GM12891 (cell line): Measurements from ENCODE around the gene CABLES1.

Source experiments
- PAX5 ChIP-seq: IDR thresholded peaks from 2 replicates; pipeline ENCODE4 v1.6.1; 2011; ENCODE audit warnings: low read length, moderate library complexity, mild to moderate bottlenecking; ENCODE audit not compliant: insufficient read depth, severe bottlenecking
- POLR2A ChIP-seq: IDR thresholded peaks from 2 replicates; pipeline ENCODE4 v1.6.1; 2011; ENCODE audit warnings: low read depth, low read length, control low read depth
- POLR2AphosphoS5 ChIP-seq: IDR thresholded peaks from 2 replicates; pipeline ENCODE4 v1.6.1; 2011; ENCODE audit warnings: low read depth, low read length, control low read depth
- POU2F2 ChIP-seq: IDR thresholded peaks from 2 replicates; pipeline ENCODE4 v1.6.1; 2011; ENCODE audit warnings: low read depth, mild to moderate bottlenecking, control low read depth, low read length, moderate library complexity
- TAF1 ChIP-seq: IDR thresholded peaks from 2 replicates; pipeline ENCODE4 v1.6.1; 2011; ENCODE audit warnings: low read depth, low read length, control low read depth

DNA sequence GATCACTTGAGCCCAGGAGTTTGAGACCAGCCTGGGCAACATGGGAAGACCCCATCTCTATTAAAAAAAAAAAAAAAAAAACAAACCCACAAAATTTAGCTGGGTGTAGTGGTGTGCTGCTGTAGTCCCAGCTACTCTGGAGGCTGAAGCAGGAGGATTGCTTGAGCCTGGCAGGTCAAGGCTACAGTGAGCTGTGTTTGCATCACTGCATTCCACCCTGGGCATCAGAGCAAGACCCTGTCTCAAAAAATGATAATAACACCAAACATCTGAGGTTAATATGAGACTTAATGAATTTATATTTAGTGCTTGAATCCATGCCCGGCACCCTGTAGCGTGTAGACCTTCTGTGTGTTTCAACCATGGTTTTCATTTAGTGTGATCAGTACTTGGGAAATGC lies 22.8 kb downstream of the CABLES1 start:
- TF ChIP-seq POLR2A (no peak), POLR2AphosphoS5 (no peak), TAF1 (no peak), PAX5 (no peak), POU2F2 (no peak)
